Measurements from ENCODE around the gene BIN1. TPM values are rescaled to one million over a fixed set of nuclear protein-coding genes. Genes with fewer than 3 reads are reported as not detected.
A peak's percentile ranks its signal among the peaks of the same experiment; 100 is the strongest.

The BIN1 gene
- total RNA-seq, 4 donors from 2014 or later: 95.7 to 146 (median 98.8) TPM

GRCh38 chr2:127063701-127064590 is 43.0 kb downstream of the BIN1 start:
- peaks cover 0 to 65% (median 0%) of the 10 kb centered on the region in 3 donors for H3K36me3 ChIP-seq
- H3K27me3 ChIP-seq: no peaks in the 10 kb centered on the region
- H3K4me1 ChIP-seq: peaks cover 3 to 51% (median 30%) of the 10 kb centered on the region in 4 donors
- no peak overlapping the region for H3K4me3 ChIP-seq
- WGBS, 2 donors: 85 to 89% methylated on average over 24 to 27 of the region's 28 CpGs
- TF ChIP-seq POLR2A (IDR thresholded peaks at IDR 0.05) (no peak), EP300 (IDR thresholded peaks at IDR 0.05) (no peak)
- TF ChIP-seq, protein P1, sequence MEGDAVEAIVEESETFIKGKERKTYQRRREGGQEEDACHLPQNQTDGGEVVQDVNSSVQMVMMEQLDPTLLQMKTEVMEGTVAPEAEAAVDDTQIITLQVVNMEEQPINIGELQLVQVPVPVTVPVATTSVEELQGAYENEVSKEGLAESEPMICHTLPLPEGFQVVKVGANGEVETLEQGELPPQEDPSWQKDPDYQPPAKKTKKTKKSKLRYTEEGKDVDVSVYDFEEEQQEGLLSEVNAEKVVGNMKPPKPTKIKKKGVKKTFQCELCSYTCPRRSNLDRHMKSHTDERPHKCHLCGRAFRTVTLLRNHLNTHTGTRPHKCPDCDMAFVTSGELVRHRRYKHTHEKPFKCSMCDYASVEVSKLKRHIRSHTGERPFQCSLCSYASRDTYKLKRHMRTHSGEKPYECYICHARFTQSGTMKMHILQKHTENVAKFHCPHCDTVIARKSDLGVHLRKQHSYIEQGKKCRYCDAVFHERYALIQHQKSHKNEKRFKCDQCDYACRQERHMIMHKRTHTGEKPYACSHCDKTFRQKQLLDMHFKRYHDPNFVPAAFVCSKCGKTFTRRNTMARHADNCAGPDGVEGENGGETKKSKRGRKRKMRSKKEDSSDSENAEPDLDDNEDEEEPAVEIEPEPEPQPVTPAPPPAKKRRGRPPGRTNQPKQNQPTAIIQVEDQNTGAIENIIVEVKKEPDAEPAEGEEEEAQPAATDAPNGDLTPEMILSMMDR (IDR thresholded peaks at IDR 0.05): no peak
- H3K27ac ChIP-seq: peak overlapping the region in 3 of 4 donors; percentile 72 to 91 (median 81)
- no peaks in the 10 kb centered on the region for H3K9me3 ChIP-seq
- no peak for DNase-seq (ENCODE audit: low spot score in 2 of 2)

GRCh38 chr2:127061375-127062273 is 45.3 kb downstream of the BIN1 start:
- no peak for DNase-seq (ENCODE audit: low spot score in 2 of 2)
- TF ChIP-seq, protein P1 (IDR thresholded peaks at IDR 0.05): no peak
- TF ChIP-seq POLR2A (IDR thresholded peaks at IDR 0.05) (no peak), EP300 (IDR thresholded peaks at IDR 0.05) (peak in 1 of 2 donors; percentile 45)
- no peaks in the 10 kb centered on the region for H3K9me3 ChIP-seq
- H3K27ac ChIP-seq: peak overlapping the region in 1 of 4 donors; percentile 0
- WGBS, 2 donors: 67 to 69% methylated on average over 15 to 18 of the region's 23 CpGs
- no peaks in the 10 kb centered on the region for H3K27me3 ChIP-seq
- H3K4me3 ChIP-seq: no peak overlapping the region
- H3K4me1 ChIP-seq: peaks cover 3 to 27% (median 26%) of the 10 kb centered on the region in 4 donors
- H3K36me3 ChIP-seq: peaks cover 0 to 77% (median 0%) of the 10 kb centered on the region in 3 donors

GRCh38 chr2:127060264-127060945 is 46.5 kb downstream of the BIN1 start:
- TF ChIP-seq POLR2A (IDR thresholded peaks at IDR 0.05) (no peak), EP300 (IDR thresholded peaks at IDR 0.05) (no peak)
- TF ChIP-seq, protein P1 (IDR thresholded peaks at IDR 0.05): no peak
- Histone ChIP-seq H3K4me3 (no peak overlapping the region), H3K36me3 (peaks cover 0 to 89% (median 0%) of the 10 kb centered on the region in 3 donors), H3K27ac (no peak overlapping the region), H3K27me3 (no peaks in the 10 kb centered on the region), H3K4me1 (peaks cover 3 to 16% (median 14%) of the 10 kb centered on the region in 4 donors), H3K9me3 (no peaks in the 10 kb centered on the region)
- no peak for DNase-seq (ENCODE audit: low spot score in 2 of 2)
- WGBS, 2 donors: 90 to 96% methylated on average over 30 of the region's 30 CpGs

DNA sequence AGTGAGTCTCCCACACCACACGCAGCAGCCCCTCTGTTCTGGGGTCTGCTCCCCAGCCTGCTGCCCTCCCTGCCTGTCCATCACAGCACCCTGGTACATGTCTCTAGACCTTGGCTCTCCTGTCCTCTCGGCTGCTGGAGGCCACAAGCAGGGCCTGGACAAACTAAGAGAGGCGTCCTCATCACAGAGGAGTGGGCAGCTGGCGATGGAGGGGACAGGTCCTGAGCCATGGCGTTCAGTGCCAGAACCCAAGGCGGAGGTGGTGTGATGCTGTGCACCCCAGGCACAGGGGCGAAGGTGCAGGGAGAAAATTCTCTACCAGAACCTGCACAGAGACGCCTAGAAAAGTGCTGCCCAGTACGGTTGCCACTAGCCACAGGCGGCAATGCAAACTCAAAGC is 47.4 kb downstream of the BIN1 start:
- Histone ChIP-seq H3K4me3 (no peak overlapping the region), H3K36me3 (peaks cover 0 to 98% (median 0%) of the 10 kb centered on the region in 3 donors)

More for the DNA sequence above, 47.4 kb downstream of the BIN1 start:
- Histone ChIP-seq H3K27ac (no peak overlapping the region), H3K9me3 (no peaks in the 10 kb centered on the region), H3K27me3 (no peaks in the 10 kb centered on the region), H3K4me1 (peaks cover 0 to 10% (median 7%) of the 10 kb centered on the region in 4 donors)
- 89 to 93% methylated on average over 8 to 10 of the region's 10 CpGs for WGBS, 2 donors
- TF ChIP-seq POLR2A (IDR thresholded peaks at IDR 0.05) (no peak), EP300 (IDR thresholded peaks at IDR 0.05) (no peak)
- TF ChIP-seq, protein P1 (IDR thresholded peaks at IDR 0.05): no peak
- no peak for DNase-seq (ENCODE audit: low spot score in 2 of 2)
